H9 (cell line): Measurements from ENCODE around the gene TBRG1. TPM values are rescaled to one million over a fixed set of nuclear protein-coding genes. Genes with fewer than 3 reads are reported as not detected.

Experiments
- DNase-seq: peaks from one replicate; pipeline ENCODE4 v3.0.0-alpha.2; 2017
- H2AFZ ChIP-seq: one replicate; pipeline ENCODE4 v1.6.1; 2013; ENCODE audit warnings: mild to moderate bottlenecking, low read length, control low read depth, moderate library complexity
- H2AK5ac ChIP-seq: 2 replicates; pipeline ENCODE4 v1.6.1; 2013; ENCODE audit warnings: low read length, control low read depth, mixed read lengths; ENCODE audit not compliant: insufficient read length
- H2BK120ac ChIP-seq: one replicate; pipeline ENCODE4 v1.6.1; 2013; ENCODE audit warnings: low read depth, mild to moderate bottlenecking, low read length, control low read depth, inconsistent platforms; ENCODE audit not compliant: poor library complexity, severe bottlenecking
- H2BK12ac ChIP-seq: 2 replicates; pipeline ENCODE4 v1.6.1; 2013; ENCODE audit warnings: low read length, control low read depth, mixed read lengths, low read depth; ENCODE audit not compliant: insufficient read length
- H2BK15ac ChIP-seq: 2 replicates; pipeline ENCODE4 v1.6.1; 2013; ENCODE audit warnings: low read depth, low read length, control low read depth
- H2BK20ac ChIP-seq: one replicate; pipeline ENCODE4 v1.6.1; 2013; ENCODE audit warnings: low read depth, mild to moderate bottlenecking, low read length, control low read depth, inconsistent platforms; ENCODE audit not compliant: poor library complexity, severe bottlenecking
- H2BK5ac ChIP-seq: 2 replicates; pipeline ENCODE4 v1.6.1; 2013; ENCODE audit warnings: low read length, control low read depth, mixed read lengths; ENCODE audit not compliant: insufficient read length
- H3K14ac ChIP-seq: 2 replicates; pipeline ENCODE4 v1.6.1; 2013; ENCODE audit warnings: low read length, control low read depth; ENCODE audit not compliant: insufficient read depth
- H3K18ac ChIP-seq: 2 replicates; pipeline ENCODE4 v1.6.1; 2013; ENCODE audit warnings: low read depth, mild to moderate bottlenecking, mixed read lengths, low read length, control low read depth; ENCODE audit not compliant: insufficient read length
- H3K23ac ChIP-seq: 2 replicates; pipeline ENCODE4 v1.6.1; 2013; ENCODE audit warnings: low read length, control low read depth, mixed read lengths, low read depth; ENCODE audit not compliant: insufficient read length
- H3K23me2 ChIP-seq: 2 replicates; pipeline ENCODE4 v1.6.1; 2013; ENCODE audit warnings: low read depth, mild to moderate bottlenecking, mixed read lengths, low read length, control low read depth; ENCODE audit not compliant: insufficient read length, poor library complexity, severe bottlenecking
- H3K27ac ChIP-seq: 2 replicates; pipeline ENCODE4 v1.5.1; 2013; ENCODE audit warnings: low read length, control low read depth, mixed read lengths, low read depth; ENCODE audit not compliant: insufficient read length
- H3K27me3 ChIP-seq: 2 replicates; pipeline ENCODE4 v1.6.1; 2013; ENCODE audit warnings: low read length, control low read depth, inconsistent platforms; ENCODE audit not compliant: insufficient read depth
- H3K4ac ChIP-seq: 2 replicates; pipeline ENCODE4 v1.6.1; 2013; ENCODE audit warnings: low read depth, mild to moderate bottlenecking, control low read depth, inconsistent platforms, low read length, moderate library complexity
- H3K4me1 ChIP-seq: 2 replicates; pipeline ENCODE4 v1.6.1; 2013; ENCODE audit warnings: low read length, control low read depth, inconsistent platforms; ENCODE audit not compliant: insufficient read depth
- H3K4me2 ChIP-seq: 2 replicates; pipeline ENCODE4 v1.6.1; 2013; ENCODE audit warnings: low read length, control low read depth, mixed read lengths; ENCODE audit not compliant: insufficient read length, insufficient read depth
- H3K56ac ChIP-seq: 2 replicates; pipeline ENCODE4 v1.6.1; 2013; ENCODE audit warnings: low read depth, mild to moderate bottlenecking, mixed read lengths, low read length, control low read depth; ENCODE audit not compliant: insufficient read length
- H3K79me1 ChIP-seq: 2 replicates; pipeline ENCODE4 v1.6.1; 2013; ENCODE audit warnings: low read depth, mild to moderate bottlenecking, moderate library complexity, low read length, control low read depth, inconsistent platforms; ENCODE audit not compliant: insufficient read depth, poor library complexity, severe bottlenecking
- H3K79me2 ChIP-seq: 2 replicates; pipeline ENCODE4 v1.6.1; 2013; ENCODE audit warnings: low read length, control low read depth, inconsistent platforms; ENCODE audit not compliant: insufficient read depth
- H3K9ac ChIP-seq: 2 replicates; pipeline ENCODE4 v1.6.1; 2013; ENCODE audit warnings: low read length, control low read depth, mixed read lengths; ENCODE audit not compliant: insufficient read length; ENCODE audit errors: extremely low read depth
- H3K9me3 ChIP-seq: one replicate; pipeline ENCODE4 v1.6.1; 2013; ENCODE audit warnings: low read depth, low read length, inconsistent platforms; ENCODE audit not compliant: control insufficient read depth
- H3T11ph ChIP-seq: one replicate; pipeline ENCODE4 v1.6.1; 2013; ENCODE audit warnings: mild to moderate bottlenecking, low read length, control low read depth, inconsistent platforms
- H4K20me1 ChIP-seq: one replicate; pipeline ENCODE4 v1.6.1; 2013; ENCODE audit not compliant: control insufficient read depth, insufficient read length, insufficient read depth
- H4K5ac ChIP-seq: 2 replicates; pipeline ENCODE4 v1.6.1; 2013; ENCODE audit warnings: low read depth, mild to moderate bottlenecking, mixed read lengths, low read length, control low read depth; ENCODE audit not compliant: insufficient read length
- H4K8ac ChIP-seq: replicated peaks from 2 replicates; pipeline ENCODE4 v1.6.1; 2013; ENCODE audit warnings: low read length, control low read depth, mixed read lengths, low read depth; ENCODE audit not compliant: insufficient read length
- H4K91ac ChIP-seq: 2 replicates; pipeline ENCODE4 v1.6.1; 2013; ENCODE audit warnings: low read depth, mild to moderate bottlenecking, moderate library complexity, mixed read lengths, low read length, control low read depth; ENCODE audit not compliant: insufficient read length
- H3K27ac Mint-ChIP-seq, 3 experiments: 2 replicates in 2 of 3; 3 replicates in 1 of 3; pipeline ENCODE4 v1.8.0; 2020 to 2021; ENCODE audit warnings: mixed read lengths in 3 of 3, mild to moderate bottlenecking in 1 of 3, moderate library complexity in 1 of 3
- H3K27me3 Mint-ChIP-seq: 2 replicates; pipeline ENCODE4 v1.8.0; 2021; ENCODE audit warnings: low read depth, mild to moderate bottlenecking, moderate library complexity, mixed read lengths
- H3K36me3 Mint-ChIP-seq, 3 experiments: 2 replicates in 2 of 3; 3 replicates in 1 of 3; pipeline ENCODE4 v1.8.0; 2020 to 2021; ENCODE audit warnings: low read depth in 3 of 3, mixed read lengths in 3 of 3; ENCODE audit not compliant: insufficient read depth in 1 of 3
- H3K4me1 Mint-ChIP-seq, 2 experiments: 2 replicates each; pipeline ENCODE4 v1.8.0; 2020; ENCODE audit warnings: mixed read lengths in 2 of 2
- H3K4me3 Mint-ChIP-seq, 2 experiments: 2 replicates in 1 of 2; 3 replicates in 1 of 2; pipeline ENCODE4 v1.8.0; 2020 to 2021; ENCODE audit warnings: mild to moderate bottlenecking in 2 of 2, mixed read lengths in 2 of 2, moderate library complexity in 1 of 2
- H3K9me3 Mint-ChIP-seq, 2 experiments: 2 replicates in 1 of 2; 3 replicates in 1 of 2; pipeline ENCODE4 v1.8.0; 2020; ENCODE audit warnings: mild to moderate bottlenecking in 2 of 2, mixed read lengths in 2 of 2, moderate library complexity in 1 of 2
- WGBS: extraction: QIAGEN DNeasy Blood & Tissue Kit; methylation state at CpG from one replicate; pipeline ENCODE4 v1.1.7; 2013; ENCODE audit warnings: missing lambda C conversion rate, low lambda C conversion rate, mixed read lengths; ENCODE audit not compliant: insufficient read length; ENCODE audit errors: extremely low coverage; 5-methylcytosine and 5-hydroxymethylcytosine counted together
- total RNA-seq: library from RNA; stranded (reverse); gene quantifications from 2 replicates; pipeline ENCODE4 v1.2.1, GENCODE V29; 2021
- TF ChIP-seq, protein P1 (sequence below): fragments of 200-600 bp; sonication (generic); conservative IDR thresholded peaks from 3 replicates; pipeline ENCODE4 v1.8.0; 2021; ENCODE audit warnings: antibody characterized with exemption, mild to moderate bottlenecking

The TBRG1 gene
- total RNA-seq, 1 experiment from 2014 or later = 23.9 TPM

DNA sequence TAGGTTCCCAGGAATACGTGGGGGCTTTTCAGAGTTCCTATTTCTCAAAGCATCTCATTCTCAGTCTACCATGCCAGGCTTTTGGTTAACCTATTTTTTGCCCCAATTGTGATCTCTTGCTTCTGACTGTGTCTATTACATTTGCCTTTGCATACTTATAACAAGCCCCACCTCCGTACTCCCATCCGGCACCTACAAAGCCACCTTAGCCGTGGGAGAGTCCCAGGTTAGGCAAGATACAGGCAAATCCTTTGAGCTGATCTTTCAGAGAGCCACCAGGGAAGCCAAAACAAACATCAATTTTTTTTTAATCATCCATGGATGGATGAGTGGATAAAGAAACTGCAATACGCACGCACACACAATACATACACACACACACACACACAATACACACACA is 30.0 kb upstream of the TBRG1 start:
- no peaks in the 10 kb centered on the region for H3K79me2 ChIP-seq
- Mint-ChIP-seq H3K4me1 (no peaks in the 10 kb centered on the region), H3K27ac (no peak overlapping the region), H3K36me3 (no peaks in the 10 kb centered on the region), H3K9me3 (no peaks in the 10 kb centered on the region), H3K27me3 (peaks cover 5% of the 10 kb centered on the region), H3K4me3 (no peak overlapping the region)
- no peak overlapping the region for H2BK20ac ChIP-seq
- no peak overlapping the region for H4K8ac ChIP-seq
- H3K27me3 ChIP-seq = no peaks in the 10 kb centered on the region
- no peak overlapping the region for H2AFZ ChIP-seq
- no peak overlapping the region for H3K14ac ChIP-seq
- no peaks in the 10 kb centered on the region for H3K23me2 ChIP-seq
- H3K4me2 ChIP-seq = no peak overlapping the region
- no peak overlapping the region for H3K9ac ChIP-seq
- TF ChIP-seq, protein P1, sequence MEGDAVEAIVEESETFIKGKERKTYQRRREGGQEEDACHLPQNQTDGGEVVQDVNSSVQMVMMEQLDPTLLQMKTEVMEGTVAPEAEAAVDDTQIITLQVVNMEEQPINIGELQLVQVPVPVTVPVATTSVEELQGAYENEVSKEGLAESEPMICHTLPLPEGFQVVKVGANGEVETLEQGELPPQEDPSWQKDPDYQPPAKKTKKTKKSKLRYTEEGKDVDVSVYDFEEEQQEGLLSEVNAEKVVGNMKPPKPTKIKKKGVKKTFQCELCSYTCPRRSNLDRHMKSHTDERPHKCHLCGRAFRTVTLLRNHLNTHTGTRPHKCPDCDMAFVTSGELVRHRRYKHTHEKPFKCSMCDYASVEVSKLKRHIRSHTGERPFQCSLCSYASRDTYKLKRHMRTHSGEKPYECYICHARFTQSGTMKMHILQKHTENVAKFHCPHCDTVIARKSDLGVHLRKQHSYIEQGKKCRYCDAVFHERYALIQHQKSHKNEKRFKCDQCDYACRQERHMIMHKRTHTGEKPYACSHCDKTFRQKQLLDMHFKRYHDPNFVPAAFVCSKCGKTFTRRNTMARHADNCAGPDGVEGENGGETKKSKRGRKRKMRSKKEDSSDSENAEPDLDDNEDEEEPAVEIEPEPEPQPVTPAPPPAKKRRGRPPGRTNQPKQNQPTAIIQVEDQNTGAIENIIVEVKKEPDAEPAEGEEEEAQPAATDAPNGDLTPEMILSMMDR = no peak
- no peaks in the 10 kb centered on the region for H4K20me1 ChIP-seq
- H2BK15ac ChIP-seq = no peak overlapping the region
- no peak overlapping the region for H3K56ac ChIP-seq
- no peak overlapping the region for H2BK12ac ChIP-seq
- H2AK5ac ChIP-seq = no peak overlapping the region
- no peaks in the 10 kb centered on the region for H3K9me3 ChIP-seq
- no peaks in the 10 kb centered on the region for H3K4me1 ChIP-seq
- H4K91ac ChIP-seq = no peak overlapping the region
- no peak overlapping the region for H3K4ac ChIP-seq
- H2BK5ac ChIP-seq = no peak overlapping the region
- no peak overlapping the region for H3T11ph ChIP-seq
- no peak for DNase-seq
- H3K27ac ChIP-seq = no peak overlapping the region
- no peaks in the 10 kb centered on the region for H3K79me1 ChIP-seq
- no peak overlapping the region for H3K23ac ChIP-seq
- no peak overlapping the region for H3K18ac ChIP-seq
- no CpG with 5 or more reads among the region's 6 CpGs for WGBS
- H2BK120ac ChIP-seq = no peak overlapping the region
- H4K5ac ChIP-seq = no peak overlapping the region
